Endothelial cell of umbilical vein (primary cell): ENCODE results near the gene FHOD3. TPM values are rescaled to one million over a fixed set of nuclear protein-coding genes. Genes with fewer than 3 reads are reported as not detected.

Experiments
- BruUV-seq: library from RNA; stranded (reverse); fragments of 400-500 nt; replicated peaks from 2 replicates; lab custom pipeline; 2021; lab: Mats Ljungman, UMichigan
- CTCF ChIA-PET: fragments of 300-600, 350-600 bp; sonication (Branson Sonifier 250); formaldehyde crosslinking; loops from one replicate; lab custom pipeline; 2021; ENCODE audit warnings: antibody characterized with exemption, inconsistent platforms; lab: Charles Lee
- POLR2A ChIA-PET: fragments of 300-600, 350-600 bp; sonication (Branson Sonifier 250); formaldehyde crosslinking; loops from one replicate; lab custom pipeline; 2021; ENCODE audit warnings: antibody characterized with exemption, inconsistent platforms; lab: Charles Lee
- DNase-seq: peaks from one replicate; pipeline ENCODE4 v3.0.0-alpha.2; 2011; ENCODE audit warnings: low read depth, low spot score
- FAIRE-seq: peaks from 2 replicates; lab custom pipeline; 2011; peaks lifted over from hg19 to GRCh38; lab: Jason Lieb, UNC
- H2AFZ ChIP-seq: 2 replicates; pipeline ENCODE4 v1.6.0; 2012; ENCODE audit warnings: low read depth, low read length, control low read depth, inconsistent platforms
- H3K27ac ChIP-seq: 2 replicates; pipeline ENCODE4 v1.5.1; 2011; ENCODE audit warnings: low read depth, mild to moderate bottlenecking, control low read depth, low read length, moderate library complexity; ENCODE audit not compliant: insufficient read depth
- H3K27me3 ChIP-seq, 2 experiments: 2 replicates each; pipeline versions ENCODE4 v1.6.0 to v1.6.1; 2011; ENCODE audit warnings: low read length in 2 of 2, mixed read lengths in 1 of 2; ENCODE audit not compliant: control insufficient read depth in 2 of 2, insufficient read depth in 2 of 2
- H3K36me3 ChIP-seq, 2 experiments: 2 replicates in 1 of 2; 3 replicates in 1 of 2; pipeline ENCODE4 v1.5.1; 2011; ENCODE audit warnings: low read length in 2 of 2, mild to moderate bottlenecking in 1 of 2, moderate library complexity in 1 of 2; ENCODE audit not compliant: control insufficient read depth in 2 of 2, insufficient read depth in 2 of 2; ENCODE audit errors: extremely low read depth in 1 of 2
- H3K4me1 ChIP-seq: 3 replicates; pipeline ENCODE4 v1.5.1; 2011; ENCODE audit warnings: mild to moderate bottlenecking, low read length; ENCODE audit not compliant: control insufficient read depth, insufficient read depth; ENCODE audit errors: extremely low read depth
- H3K4me2 ChIP-seq: 2 replicates; pipeline ENCODE4 v1.6.1; 2011; ENCODE audit warnings: low read length, control low read depth, mixed read lengths; ENCODE audit not compliant: insufficient read depth
- H3K4me3 ChIP-seq, 3 experiments: fragments of 200-600 bp in 1 of 3; sonication (generic), shearing (Covaris generic) in 1 of 3; replicated peaks in 1 of 3; 2 replicates each; pipeline ENCODE4 v1.5.1; 2011 to 2016; ENCODE audit warnings: control low read depth in 3 of 3, low read length in 3 of 3, mild to moderate bottlenecking in 2 of 3, inconsistent platforms in 1 of 3, low read depth in 1 of 3, moderate library complexity in 1 of 3; ENCODE audit not compliant: insufficient read depth in 1 of 3
- H3K79me2 ChIP-seq: 2 replicates; pipeline ENCODE4 v1.6.0; 2012; ENCODE audit warnings: low read length, inconsistent platforms; ENCODE audit not compliant: control insufficient read depth, insufficient read depth
- H3K9ac ChIP-seq: replicated peaks from 2 replicates; pipeline ENCODE3; 2011; ENCODE audit warnings: low read length, control low read depth; ENCODE audit not compliant: insufficient read depth; ENCODE audit errors: extremely low read depth
- H3K9me1 ChIP-seq: replicated peaks from 3 replicates; pipeline ENCODE4 v1.6.0; 2011; ENCODE audit warnings: mild to moderate bottlenecking, low read length; ENCODE audit not compliant: control insufficient read depth, insufficient read depth; ENCODE audit errors: extremely low read depth
- H3K9me3 ChIP-seq: replicated peaks from 2 replicates; pipeline ENCODE4 v1.5.1; 2012; ENCODE audit warnings: low read length, inconsistent platforms; ENCODE audit not compliant: control insufficient read depth, insufficient read depth
- H4K20me1 ChIP-seq: replicated peaks from 2 replicates; pipeline ENCODE3; 2011; ENCODE audit warnings: mild to moderate bottlenecking, low read length; ENCODE audit not compliant: control insufficient read depth, insufficient read depth; ENCODE audit errors: extremely low read depth
- EZH2 ChIP-seq: IDR thresholded peaks from 2 replicates; pipeline ENCODE4 v1.6.1; 2012; ENCODE audit warnings: borderline replicate concordance, low read depth, mild to moderate bottlenecking, moderate library complexity, low read length, inconsistent platforms; ENCODE audit not compliant: severe bottlenecking
- FOS ChIP-seq: IDR thresholded peaks from 2 replicates; pipeline ENCODE4 v1.6.1; 2011; ENCODE audit warnings: mild to moderate bottlenecking, low read length, moderate library complexity, borderline replicate concordance; ENCODE audit not compliant: insufficient read depth
- GATA2 ChIP-seq: IDR thresholded peaks from 2 replicates; pipeline ENCODE4 v1.7.0; 2011; ENCODE audit warnings: low read depth, mild to moderate bottlenecking, moderate library complexity, mixed read lengths, low read length; ENCODE audit not compliant: insufficient read length, insufficient read depth
- JUN ChIP-seq: IDR thresholded peaks from 2 replicates; pipeline ENCODE4 v1.6.1; 2011; ENCODE audit warnings: borderline replicate concordance, low read depth; ENCODE audit not compliant: insufficient read length, insufficient read depth
- MYC ChIP-seq: IDR thresholded peaks from one replicate; pipeline ENCODE4 v1.6.1; 2011; ENCODE audit warnings: mild to moderate bottlenecking, low read depth, low read length
- POLR2A ChIP-seq: IDR thresholded peaks from 2 replicates; pipeline ENCODE4 v1.6.1; 2012; ENCODE audit warnings: low read depth, mild to moderate bottlenecking, control low read depth, low read length
- POLR2AphosphoS5 ChIP-seq: IDR thresholded peaks from 2 replicates; pipeline ENCODE4 v1.6.1; 2012; ENCODE audit warnings: low read depth, mild to moderate bottlenecking, control low read depth, low read length, moderate library complexity; ENCODE audit not compliant: insufficient read depth
- dilution Hi-C: fragments of 300-500 bp; cut with MboI; formaldehyde crosslinking; loops from one replicate; pipeline ENCODE4 v1.15.0; 2019; ENCODE audit warnings: low sequenced_read_pairs; ENCODE audit not compliant: extremely low pct_ligation_motif_present
- intact Hi-C: fragments of 100-400 bp; cut with micrococcal nuclease; formaldehyde crosslinking; loops from one replicate; pipeline ENCODE4 v1.10.0; 2022
- polyA plus RNA-seq, 4 experiments: library from polyadenylated mRNA; depleted of rRNA in 3 of 4; stranded (reverse) in 3 of 4; unstranded in 1 of 4; fragments of >200 nt; gene quantifications; 2 replicates each; pipeline versions ENCODE4 v1.2.1 to v1.2.3, GENCODE V29; 2011 to 2012; ENCODE audit warnings: missing spikeins in 1 of 4
- total RNA-seq: library from RNA; stranded (reverse); gene quantifications from 2 replicates; pipeline ENCODE4 v1.2.3, GENCODE V29; 2021
- TF ChIP-seq, protein P1 (sequence below): IDR thresholded peaks from 2 replicates; pipeline ENCODE4 v1.6.1; 2011; ENCODE audit not compliant: insufficient read depth, insufficient read length
- TF ChIP-seq, protein P2 (sequence below), 2 donors: IDR thresholded peaks; 1 replicate in 1 of 2; 2 replicates in 1 of 2; pipeline ENCODE4 v1.5.1; 2011; ENCODE audit warnings: low read length in 2 of 2, mild to moderate bottlenecking in 2 of 2, moderate library complexity in 2 of 2, control low read depth in 1 of 2, inconsistent platforms in 1 of 2, low read depth in 1 of 2; ENCODE audit not compliant: insufficient read depth in 1 of 2; ENCODE audit errors: extremely low read depth in 1 of 2

FHOD3 gene
- total and polyA plus RNA-seq, 2 donors (not counting 3 experiments of a cell fraction or from before 2014, with no cell fraction given): 0.06 to 1.5 TPM

DNA sequence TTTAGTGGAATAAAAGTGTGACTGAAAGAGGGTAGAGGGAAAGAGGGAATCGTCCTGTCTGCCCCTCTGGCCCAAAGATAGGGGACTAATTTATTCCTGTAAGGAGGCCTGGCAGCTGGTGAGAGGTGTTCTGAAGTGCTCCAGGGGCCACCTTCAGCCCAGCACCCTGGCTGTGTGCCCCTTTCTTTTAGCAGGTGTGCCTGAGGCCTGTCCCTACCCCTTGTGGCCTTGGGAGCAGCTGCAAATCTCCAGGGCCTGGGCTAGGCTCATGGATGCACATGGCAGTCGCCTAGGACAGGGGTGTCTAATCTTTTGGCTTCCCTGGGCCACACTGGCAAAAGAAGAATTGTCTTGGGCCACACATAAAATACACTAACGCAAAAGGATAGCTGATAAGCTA is 37.3 kb downstream of the FHOD3 start:
- no peak for FAIRE-seq
- TF ChIP-seq POLR2A (no peak), GATA2 (no peak)

DNA sequence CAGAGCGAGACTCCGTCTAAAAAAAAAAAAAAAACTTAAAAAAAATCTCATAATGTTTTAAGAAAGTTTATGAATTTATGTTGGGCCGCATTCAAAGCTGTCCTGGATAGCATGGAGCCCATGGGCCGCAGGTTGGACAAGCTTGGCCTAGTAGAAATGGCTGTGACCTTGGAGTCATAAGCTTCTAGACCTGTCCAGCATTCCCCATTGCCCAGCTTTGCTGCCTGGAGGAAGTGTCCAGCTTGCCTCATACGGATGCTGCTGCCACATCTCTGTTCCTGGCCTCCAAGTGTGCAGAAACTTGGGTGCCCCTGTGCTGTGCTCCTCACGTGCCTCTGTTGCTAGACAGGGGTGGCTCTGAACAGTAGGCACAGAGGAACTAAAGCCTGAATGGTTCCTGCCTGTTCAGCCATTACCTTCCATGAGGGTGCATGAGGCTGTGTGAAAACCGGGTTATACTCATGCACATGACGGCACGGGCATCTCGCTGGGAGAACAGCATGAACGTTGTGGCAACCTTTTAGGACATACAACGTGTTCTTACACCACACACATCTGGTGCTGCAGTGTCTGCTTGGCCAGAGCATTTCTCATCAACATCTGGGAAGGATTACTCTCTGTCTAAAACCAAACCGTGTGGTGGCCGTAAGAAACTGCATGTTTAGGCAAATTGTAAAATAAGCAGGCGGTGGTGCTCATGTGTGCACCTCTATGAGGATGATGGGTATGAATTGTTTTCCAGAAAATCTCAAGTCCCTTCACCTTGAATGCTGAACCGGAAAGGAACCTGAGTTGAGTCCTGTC is 38.2 kb downstream of the FHOD3 start:
- Histone ChIP-seq H3K27ac (no peak overlapping the region), H3K27me3 (no peaks in the 10 kb centered on the region), H3K36me3 (no peaks in the 10 kb centered on the region), H3K9me1 (no peaks in the 10 kb centered on the region), H2AFZ (no peak overlapping the region), H3K79me2 (no peaks in the 10 kb centered on the region), H3K9me3 (no peaks in the 10 kb centered on the region), H3K9ac (no peak overlapping the region), H3K4me3 (no peak overlapping the region), H3K4me2 (no peak overlapping the region), H4K20me1 (no peaks in the 10 kb centered on the region), H3K4me1 (no peaks in the 10 kb centered on the region)
- ChIA-PET POLR2A (no interaction called here), CTCF (no interaction called here)
- no peak for TF ChIP-seq MYC
- no peak for TF ChIP-seq EZH2
- no peak for TF ChIP-seq JUN
- TF ChIP-seq, protein P1, sequence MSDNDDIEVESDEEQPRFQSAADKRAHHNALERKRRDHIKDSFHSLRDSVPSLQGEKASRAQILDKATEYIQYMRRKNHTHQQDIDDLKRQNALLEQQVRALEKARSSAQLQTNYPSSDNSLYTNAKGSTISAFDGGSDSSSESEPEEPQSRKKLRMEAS: no peak
- TF ChIP-seq POLR2AphosphoS5: no peak
- no peak for TF ChIP-seq GATA2
- TF ChIP-seq, protein P2, sequence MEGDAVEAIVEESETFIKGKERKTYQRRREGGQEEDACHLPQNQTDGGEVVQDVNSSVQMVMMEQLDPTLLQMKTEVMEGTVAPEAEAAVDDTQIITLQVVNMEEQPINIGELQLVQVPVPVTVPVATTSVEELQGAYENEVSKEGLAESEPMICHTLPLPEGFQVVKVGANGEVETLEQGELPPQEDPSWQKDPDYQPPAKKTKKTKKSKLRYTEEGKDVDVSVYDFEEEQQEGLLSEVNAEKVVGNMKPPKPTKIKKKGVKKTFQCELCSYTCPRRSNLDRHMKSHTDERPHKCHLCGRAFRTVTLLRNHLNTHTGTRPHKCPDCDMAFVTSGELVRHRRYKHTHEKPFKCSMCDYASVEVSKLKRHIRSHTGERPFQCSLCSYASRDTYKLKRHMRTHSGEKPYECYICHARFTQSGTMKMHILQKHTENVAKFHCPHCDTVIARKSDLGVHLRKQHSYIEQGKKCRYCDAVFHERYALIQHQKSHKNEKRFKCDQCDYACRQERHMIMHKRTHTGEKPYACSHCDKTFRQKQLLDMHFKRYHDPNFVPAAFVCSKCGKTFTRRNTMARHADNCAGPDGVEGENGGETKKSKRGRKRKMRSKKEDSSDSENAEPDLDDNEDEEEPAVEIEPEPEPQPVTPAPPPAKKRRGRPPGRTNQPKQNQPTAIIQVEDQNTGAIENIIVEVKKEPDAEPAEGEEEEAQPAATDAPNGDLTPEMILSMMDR (IDR thresholded peaks at IDR 0.05; ENCODE audit: extremely low read depth in 1 of 2, insufficient read depth in 1 of 2, low read depth in 1 of 2, low read length in 2 of 2): no peak
- no peak for TF ChIP-seq FOS
- TF ChIP-seq POLR2A: no peak
- dilution Hi-C loops (no loop called here), intact Hi-C loops (no loop called here)
- DNase-seq (no peak), FAIRE-seq (no peak)
- no TSS peak for BruUV-seq

More for the DNA sequence above, 37.3 kb downstream of the FHOD3 start:
- ChIA-PET POLR2A (no interaction called here), CTCF (interaction anchor here (0.9 kb wide), 1 partner anchor 53 kb away, joined by 4 read pairs; no protein-coding TSS in a partner anchor)
- no peaks in the 10 kb centered on the region for H3K9me1 ChIP-seq
- H4K20me1 ChIP-seq: no peaks in the 10 kb centered on the region
- intact Hi-C loops: no loop called here
- H3K4me3 ChIP-seq: no peak overlapping the region
- no peak overlapping the region for H3K4me2 ChIP-seq
- no peak overlapping the region for H2AFZ ChIP-seq
- no peaks in the 10 kb centered on the region for H3K79me2 ChIP-seq
- H3K27ac ChIP-seq: no peak overlapping the region
- H3K27me3 ChIP-seq: no peaks in the 10 kb centered on the region
- no peak overlapping the region for H3K9ac ChIP-seq
- H3K9me3 ChIP-seq: no peaks in the 10 kb centered on the region
- no peaks in the 10 kb centered on the region for H3K36me3 ChIP-seq
- BruUV-seq: no TSS peak
- no peaks in the 10 kb centered on the region for H3K4me1 ChIP-seq
- DNase-seq: no peak
- dilution Hi-C loops: no loop called here
